ENCODE results near the gene KSR2. TPM values are rescaled to one million over a fixed set of nuclear protein-coding genes. Genes with fewer than 3 reads are reported as not detected.
A peak's percentile ranks its signal among the peaks of the same experiment; 100 is the strongest.
"Not testable (repeated sequence)": the region's sequence is repeated elsewhere in the genome, so short reads cannot be mapped to it uniquely, and the experiment has no call there.

Gene KSR2
- total and polyA plus RNA-seq, 4 experiments from 2014 or later, result 0.03 to 0.09 (median 0.06) TPM; not detected in 1

DNA sequence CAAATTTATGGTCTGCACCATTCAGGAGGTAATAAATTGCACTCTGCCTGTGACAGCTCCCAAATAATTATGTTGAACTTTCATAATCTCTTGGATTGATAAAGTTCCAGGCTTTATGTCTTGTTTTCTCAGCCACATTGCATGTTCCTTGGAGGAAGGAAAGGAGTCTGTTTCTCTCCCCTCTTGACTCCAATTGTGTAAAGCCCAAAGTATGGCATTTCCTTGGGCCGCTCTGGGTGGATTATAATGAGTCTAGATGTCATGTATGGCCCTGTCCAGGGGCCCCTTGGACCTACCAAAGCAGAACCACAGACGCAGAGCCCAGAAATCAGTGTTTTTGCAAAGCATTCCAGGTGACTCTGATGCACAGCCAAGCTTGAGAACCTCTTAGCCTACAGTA, 160.8 kb downstream of the KSR2 start:
- Histone ChIP-seq H3K4me3 (ENCODE audit: low read length in 2 of 2) (no peak overlapping the region), H3K9me3 (ENCODE audit: control insufficient read depth in 1 of 2, low read length in 2 of 2) (no peaks in the 10 kb centered on the region), H3K27ac (ENCODE audit: low read depth, low read length) (no peak overlapping the region), H3K27me3 (ENCODE audit: insufficient read depth, low read length) (no peaks in the 10 kb centered on the region), H3K36me3 (ENCODE audit: insufficient read depth, low read length) (no peaks in the 10 kb centered on the region), H3K4me1 (ENCODE audit: insufficient read depth, low read length) (no peaks in the 10 kb centered on the region)
- Mint-ChIP-seq H3K36me3 (no peaks in the 10 kb centered on the region), H3K4me1 (no peaks in the 10 kb centered on the region), H3K4me3 (no peak overlapping the region), H3K9me3 (peaks cover 0 to 2% (median 0%) of the 10 kb centered on the region in 8 donors), H3K27me3 (peaks cover 7 to 12% of the 10 kb centered on the region in 2 donors), H3K27ac (no peak overlapping the region)
- no peak for DNase-seq
- POLR2A ChIA-PET (ENCODE audit: partially characterized antibody), result no interaction called here
- CTCF ChIA-PET (ENCODE audit: partially characterized antibody), result no interaction called here
- intact Hi-C loops (cut with micrococcal nuclease), result no loop called here

DNA sequence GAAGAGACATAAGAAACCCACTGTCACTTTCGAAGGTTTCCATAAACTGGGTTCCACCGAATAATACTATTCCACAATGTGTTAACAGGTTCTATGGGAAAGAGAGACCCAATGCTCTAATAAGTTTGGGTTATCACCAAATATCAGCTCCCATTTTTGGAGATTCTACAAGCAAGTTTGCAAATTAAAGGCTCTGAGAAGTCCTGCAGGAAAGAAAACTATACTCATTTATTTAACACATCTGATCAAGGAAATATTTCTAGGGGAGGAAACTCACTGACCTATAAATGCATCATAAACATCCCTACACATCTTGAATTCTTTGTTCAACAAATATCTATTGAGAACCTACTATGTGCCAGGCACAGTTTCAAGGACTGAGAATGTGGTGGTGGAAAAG, 161.4 kb downstream of the KSR2 start:
- Histone ChIP-seq H3K27ac (ENCODE audit: low read depth, low read length) (no peak overlapping the region), H3K4me1 (ENCODE audit: insufficient read depth, low read length) (no peaks in the 10 kb centered on the region), H3K36me3 (ENCODE audit: insufficient read depth, low read length) (no peaks in the 10 kb centered on the region), H3K27me3 (ENCODE audit: insufficient read depth, low read length) (no peaks in the 10 kb centered on the region), H3K9me3 (ENCODE audit: control insufficient read depth in 1 of 2, low read length in 2 of 2) (no peaks in the 10 kb centered on the region), H3K4me3 (ENCODE audit: low read length in 2 of 2) (no peak overlapping the region)
- intact Hi-C loops (cut with micrococcal nuclease), result no loop called here
- DNase-seq, result no peak
- Mint-ChIP-seq H3K27me3 (peaks cover 7 to 12% of the 10 kb centered on the region in 2 donors), H3K4me3 (no peak overlapping the region), H3K9me3 (peaks cover 0 to 3% (median 0%) of the 10 kb centered on the region in 8 donors), H3K36me3 (no peaks in the 10 kb centered on the region), H3K4me1 (no peaks in the 10 kb centered on the region), H3K27ac (no peak overlapping the region)
- ChIA-PET CTCF (ENCODE audit: partially characterized antibody) (no interaction called here), POLR2A (ENCODE audit: partially characterized antibody) (no interaction called here)

- Mint-ChIP-seq H3K36me3 (no peaks in the 10 kb centered on the region), H3K27me3 (peaks cover 7 to 12% of the 10 kb centered on the region in 2 donors), H3K27ac (no peak overlapping the region), H3K9me3 (peaks cover 0 to 6% (median 1%) of the 10 kb centered on the region in 8 donors), H3K4me3 (no peak overlapping the region), H3K4me1 (no peaks in the 10 kb centered on the region)
- Histone ChIP-seq H3K9me3 (ENCODE audit: control insufficient read depth in 1 of 2, low read length in 2 of 2) (no peaks in the 10 kb centered on the region), H3K4me1 (ENCODE audit: insufficient read depth, low read length) (no peaks in the 10 kb centered on the region), H3K27ac (ENCODE audit: low read depth, low read length) (no peak overlapping the region), H3K4me3 (ENCODE audit: low read length in 2 of 2) (no peak overlapping the region), H3K27me3 (ENCODE audit: insufficient read depth, low read length) (no peaks in the 10 kb centered on the region), H3K36me3 (ENCODE audit: insufficient read depth, low read length) (no peaks in the 10 kb centered on the region)
- POLR2A ChIA-PET (ENCODE audit: partially characterized antibody), result no interaction called here
- intact Hi-C loops (cut with micrococcal nuclease), result no loop called here
- DNase-seq, result no peak
- CTCF ChIA-PET (ENCODE audit: partially characterized antibody), result no interaction called here
Measured at GRCh38 chr12:117805865-117806264, 162.9 kb downstream of the KSR2 start.

- H3K4me3 Mint-ChIP-seq, result no peak overlapping the region
- ChIA-PET CTCF (ENCODE audit: partially characterized antibody) (no interaction called here), POLR2A (ENCODE audit: partially characterized antibody) (no interaction called here)
- no peaks in the 10 kb centered on the region for H3K4me1 Mint-ChIP-seq
- Histone ChIP-seq H3K9me3 (ENCODE audit: control insufficient read depth in 1 of 2, low read length in 2 of 2) (no peaks in the 10 kb centered on the region), H3K36me3 (ENCODE audit: insufficient read depth, low read length) (no peaks in the 10 kb centered on the region), H3K4me3 (ENCODE audit: low read length in 2 of 2) (no peak overlapping the region), H3K4me1 (ENCODE audit: insufficient read depth, low read length) (no peaks in the 10 kb centered on the region), H3K27me3 (ENCODE audit: insufficient read depth, low read length) (no peaks in the 10 kb centered on the region), H3K27ac (ENCODE audit: low read depth, low read length) (no peak overlapping the region)
- intact Hi-C loops (cut with micrococcal nuclease), result no loop called here
- no peak overlapping the region for H3K27ac Mint-ChIP-seq
- no peaks in the 10 kb centered on the region for H3K27me3 Mint-ChIP-seq
- no peak for DNase-seq
- peaks cover 0 to 6% (median 4%) of the 10 kb centered on the region in 8 donors for H3K9me3 Mint-ChIP-seq
- H3K36me3 Mint-ChIP-seq, result no peaks in the 10 kb centered on the region
Measured at GRCh38 chr12:117803001-117803400, 165.8 kb downstream of the KSR2 start.

DNA sequence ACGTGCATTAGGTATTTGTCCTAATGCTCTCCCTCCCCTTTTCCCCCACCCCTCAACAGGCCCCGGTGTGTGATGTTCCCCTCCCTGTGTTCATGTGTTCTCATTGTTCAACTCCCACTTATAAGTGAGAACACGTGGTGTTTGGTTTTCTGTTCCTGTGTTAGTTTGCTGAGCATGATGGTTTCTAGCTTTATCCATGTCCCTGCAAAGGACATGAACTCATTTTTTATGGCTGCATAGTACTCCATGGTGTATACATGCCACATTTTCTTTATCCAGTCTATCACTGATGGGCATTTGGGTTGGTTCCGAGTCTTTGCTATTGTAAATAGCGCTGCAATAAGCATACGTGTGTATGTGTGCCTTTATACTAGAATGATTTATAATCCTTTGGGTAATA, 168.1 kb downstream of the KSR2 start:
- H3K27me3 ChIP-seq (ENCODE audit: insufficient read depth, low read length); H3K36me3 Mint-ChIP-seq; POLR2A ChIA-PET (ENCODE audit: partially characterized antibody); H3K9me3 ChIP-seq (ENCODE audit: control insufficient read depth in 1 of 2, low read length in 2 of 2); CTCF ChIA-PET (ENCODE audit: partially characterized antibody); H3K4me3 ChIP-seq (ENCODE audit: low read length in 2 of 2); H3K36me3 ChIP-seq (ENCODE audit: insufficient read depth, low read length); H3K4me1 Mint-ChIP-seq; H3K27ac Mint-ChIP-seq; H3K9me3 Mint-ChIP-seq; DNase-seq; intact Hi-C loops (cut with micrococcal nuclease); H3K4me1 ChIP-seq (ENCODE audit: insufficient read depth, low read length); H3K27ac ChIP-seq (ENCODE audit: low read depth, low read length); H3K27me3 Mint-ChIP-seq: not testable (repeated sequence)
- H3K4me3 Mint-ChIP-seq, result peak overlapping the region in 1 of 8 donors; percentile 21

- Histone ChIP-seq H3K9me3 (ENCODE audit: control insufficient read depth in 1 of 2, low read length in 2 of 2) (no peaks in the 10 kb centered on the region), H3K4me3 (ENCODE audit: low read length in 2 of 2) (no peak overlapping the region), H3K27me3 (ENCODE audit: insufficient read depth, low read length) (no peaks in the 10 kb centered on the region), H3K4me1 (ENCODE audit: insufficient read depth, low read length) (no peaks in the 10 kb centered on the region), H3K36me3 (ENCODE audit: insufficient read depth, low read length) (no peaks in the 10 kb centered on the region), H3K27ac (ENCODE audit: low read depth, low read length) (no peak overlapping the region)
- DNase-seq, result no peak
- no peak overlapping the region for H3K4me3 Mint-ChIP-seq
- no peak overlapping the region for H3K27ac Mint-ChIP-seq
- ChIA-PET POLR2A (ENCODE audit: partially characterized antibody) (no interaction called here), CTCF (ENCODE audit: partially characterized antibody) (no interaction called here)
- no peaks in the 10 kb centered on the region for H3K27me3 Mint-ChIP-seq
- H3K4me1 Mint-ChIP-seq, result no peaks in the 10 kb centered on the region
- no peaks in the 10 kb centered on the region for H3K36me3 Mint-ChIP-seq
- peaks cover 0 to 6% (median 3%) of the 10 kb centered on the region in 8 donors for H3K9me3 Mint-ChIP-seq
- intact Hi-C loops (cut with micrococcal nuclease), result no loop called here
Measured at GRCh38 chr12:117797202-117797601, 171.6 kb downstream of the KSR2 start.

DNA sequence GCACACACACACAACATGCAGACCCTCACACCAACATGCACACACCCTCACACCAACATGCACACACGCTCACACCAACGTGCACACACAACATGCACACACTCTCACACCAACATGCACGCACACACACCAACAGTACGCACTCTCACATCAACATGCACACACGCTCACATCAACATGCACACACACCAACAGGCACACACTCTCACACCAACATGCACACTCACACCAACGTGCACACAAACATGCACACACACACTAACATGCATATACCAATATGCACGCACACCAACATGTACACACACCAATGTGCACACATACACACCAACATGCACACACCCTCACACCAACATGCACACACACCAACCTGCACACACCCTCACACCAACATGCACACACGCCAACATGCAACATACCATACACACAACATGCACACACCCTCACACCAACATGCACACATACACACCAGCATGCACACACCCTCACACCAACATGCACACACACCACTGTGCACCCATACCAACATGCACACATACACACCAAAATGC, 175.8 kb downstream of the KSR2 start:
- no peaks in the 10 kb centered on the region for H3K4me1 ChIP-seq (ENCODE audit: insufficient read depth, low read length)
- H3K36me3 Mint-ChIP-seq, result no peaks in the 10 kb centered on the region
- peaks cover 0 to 3% of the 10 kb centered on the region in 2 donors for H3K27me3 Mint-ChIP-seq
- ChIA-PET CTCF (ENCODE audit: partially characterized antibody) (no interaction called here), POLR2A (ENCODE audit: partially characterized antibody) (no interaction called here)
- no peak overlapping the region for H3K27ac ChIP-seq (ENCODE audit: low read depth, low read length)
- H3K9me3 Mint-ChIP-seq, result peaks cover 0 to 5% (median 0%) of the 10 kb centered on the region in 8 donors
- intact Hi-C loops (cut with micrococcal nuclease), result no loop called here
- H3K27me3 ChIP-seq (ENCODE audit: insufficient read depth, low read length), result no peaks in the 10 kb centered on the region
- no peak for DNase-seq
- H3K27ac Mint-ChIP-seq, result no peak overlapping the region
- no peak overlapping the region for H3K4me3 ChIP-seq (ENCODE audit: low read length in 2 of 2)
- H3K4me1 Mint-ChIP-seq, result no peaks in the 10 kb centered on the region
- H3K4me3 Mint-ChIP-seq, result no peak overlapping the region
- H3K9me3 ChIP-seq (ENCODE audit: control insufficient read depth in 1 of 2, low read length in 2 of 2), result no peaks in the 10 kb centered on the region
- no peaks in the 10 kb centered on the region for H3K36me3 ChIP-seq (ENCODE audit: insufficient read depth, low read length)

- intact Hi-C loops (cut with micrococcal nuclease), result no loop called here
- Mint-ChIP-seq H3K4me3 (no peak overlapping the region), H3K4me1 (no peaks in the 10 kb centered on the region), H3K27ac (no peak overlapping the region), H3K9me3 (peaks cover 0 to 5% (median 0%) of the 10 kb centered on the region in 8 donors), H3K27me3 (peaks cover 0 to 4% of the 10 kb centered on the region in 2 donors), H3K36me3 (no peaks in the 10 kb centered on the region)
- Histone ChIP-seq H3K27ac (ENCODE audit: low read depth, low read length) (no peak overlapping the region), H3K4me1 (ENCODE audit: insufficient read depth, low read length) (no peaks in the 10 kb centered on the region), H3K36me3 (ENCODE audit: insufficient read depth, low read length) (no peaks in the 10 kb centered on the region), H3K4me3 (ENCODE audit: low read length in 2 of 2) (no peak overlapping the region), H3K27me3 (ENCODE audit: insufficient read depth, low read length) (no peaks in the 10 kb centered on the region), H3K9me3 (ENCODE audit: control insufficient read depth in 1 of 2, low read length in 2 of 2) (no peaks in the 10 kb centered on the region)
- POLR2A ChIA-PET (ENCODE audit: partially characterized antibody), result no interaction called here
- CTCF ChIA-PET (ENCODE audit: partially characterized antibody), result no interaction called here
- no peak for DNase-seq
Measured at GRCh38 chr12:117792471-117792870, 176.3 kb downstream of the KSR2 start.

Measured in CD4-positive, alpha-beta memory T cell (primary cell).